Psoas muscle (tissue), 8 donors: ENCODE results near the gene ATAD3C. TPM values are rescaled to one million over a fixed set of nuclear protein-coding genes. Genes with fewer than 3 reads are reported as not detected.
"Not testable (repeated sequence)": the region's sequence is repeated elsewhere in the genome, so short reads cannot be mapped to it uniquely, and the experiment has no call there.

Experiments
- ATAC-seq, 4 donors: fragments of 200-7000 bp; cut with Tn5 transposase; one replicate each; pipeline ENCODE4 v1.9.1; 2020; ENCODE audit warnings: moderate library complexity in 3 of 4, mild to moderate bottlenecking in 2 of 4
- DNase-seq, 2 donors: peaks; one replicate each; pipeline ENCODE4 v3.0.0-alpha.2; 2020
- H3K27ac ChIP-seq: fragments of 200-600 bp; one replicate; pipeline ENCODE4 v1.8.0; 2022
- H3K27me3 ChIP-seq, 3 donors: fragments of 200-600 bp in 1 of 3; one replicate each; pipeline versions ENCODE4 v1.6.1 to v1.8.0; 2013 to 2022; ENCODE audit warnings: low read length in 2 of 3, mild to moderate bottlenecking in 2 of 3, moderate library complexity in 1 of 3; ENCODE audit not compliant: insufficient read depth in 3 of 3
- H3K36me3 ChIP-seq, 2 donors: fragments of 200-600 bp in 1 of 2; one replicate each; pipeline versions ENCODE4 v1.6.1 to v1.8.0; 2013 to 2022; ENCODE audit warnings: low read depth in 1 of 2, mild to moderate bottlenecking in 1 of 2, moderate library complexity in 1 of 2; ENCODE audit not compliant: insufficient read depth in 1 of 2
- H3K4me1 ChIP-seq: fragments of 200-600 bp; one replicate; pipeline ENCODE4 v1.8.0; 2022
- H3K4me3 ChIP-seq: fragments of 200-600 bp; one replicate; pipeline ENCODE4 v1.8.0; 2022; ENCODE audit warnings: mild to moderate bottlenecking
- H3K9me3 ChIP-seq: fragments of 200-600 bp; one replicate; pipeline ENCODE4 v1.8.0; 2022
- whole genome bisulfite sequencing, 3 donors: extraction: QIAGEN DNeasy Blood & Tissue Kit; methylation state at CpG; one replicate each; pipeline versions ENCODE4 v1.1.6 to v1.1.7; 2013; 5-methylcytosine and 5-hydroxymethylcytosine counted together
- intact Hi-C, 2 donors: fragments of 100-400 bp; cut with DNase I; formaldehyde crosslinking; loops; one replicate each; pipeline versions ENCODE4 v1.11.0 to v1.14.2; 2022
- polyA plus RNA-seq, 3 donors: library from polyadenylated mRNA; stranded (reverse); fragments of 200-250 nt; gene quantifications; one replicate each; pipeline ENCODE4 v1.2.3, GENCODE V29; 2013
- total RNA-seq, 4 donors: library from RNA; stranded (reverse); fragmentation: NEBNext Ultra II Directional in 2 of 4; extraction: Animal tissue kit (Norgen Biotek cat#: 25700) in 2 of 4; gene quantifications; one replicate each; pipeline versions ENCODE4 v1.2.1 to v1.2.4, GENCODE V29; 2021 to 2023
- TF ChIP-seq, protein P1 (sequence below): fragments of 200-600 bp; IDR thresholded peaks from one replicate; pipeline ENCODE4 v1.8.0; 2022; ENCODE audit warnings: antibody characterized with exemption
- donor health status: healthy with polysubstance abuse.
- donor health status: DM: no; HTN: no; CAD: no; lungs with moderate emphysema.
- donor health status: Bipolar disorder and iron deficiency.
- donor health status: healthy.
- donor health status: DM: yes; HTN: yes; CAD: no.
- donor health status: DM: no; HTN: no; CAD: no.
- donor health status: DM: no; HTN: no; CAD: no.
- donor health status: DM: yes; HTN: yes; CAD: no.

The ATAD3C gene
- total and polyA plus RNA-seq, 7 donors: 0.12 to 0.99 (median 0.55) TPM

DNA sequence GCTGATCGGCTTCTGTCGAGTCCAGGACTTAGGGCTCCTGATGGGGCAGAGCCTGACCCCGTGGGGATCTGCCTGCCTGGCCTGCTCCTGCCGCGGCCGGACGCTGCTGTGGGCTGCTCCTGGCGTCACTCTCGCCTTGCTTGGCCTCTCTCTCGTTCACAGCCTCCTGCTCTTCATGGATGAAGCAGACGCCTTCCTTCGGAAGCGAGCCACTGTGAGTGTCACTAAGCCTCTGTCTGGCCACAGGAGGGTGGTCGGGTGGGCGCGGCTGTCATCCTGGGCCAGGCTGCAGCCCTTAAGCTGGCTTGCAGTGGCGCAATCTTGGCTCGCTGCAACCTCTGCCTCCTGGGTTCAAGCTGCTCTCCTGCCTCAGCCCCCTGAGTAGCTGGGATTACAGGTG is 38.2 kb downstream of the ATAD3C start:
- no peaks in the 10 kb centered on the region for H3K9me3 ChIP-seq
- H3K27ac ChIP-seq: no peak overlapping the region
- WGBS, 3 donors: 92 to 95% (median 94%) methylated on average over 18 of the region's 18 CpGs
- H3K4me1 ChIP-seq: no peaks in the 10 kb centered on the region
- H3K4me3 ChIP-seq: no peak overlapping the region
- ATAC-seq (no peak), DNase-seq (no peak)
- intact Hi-C loops: no loop called here
- TF ChIP-seq, protein P1, sequence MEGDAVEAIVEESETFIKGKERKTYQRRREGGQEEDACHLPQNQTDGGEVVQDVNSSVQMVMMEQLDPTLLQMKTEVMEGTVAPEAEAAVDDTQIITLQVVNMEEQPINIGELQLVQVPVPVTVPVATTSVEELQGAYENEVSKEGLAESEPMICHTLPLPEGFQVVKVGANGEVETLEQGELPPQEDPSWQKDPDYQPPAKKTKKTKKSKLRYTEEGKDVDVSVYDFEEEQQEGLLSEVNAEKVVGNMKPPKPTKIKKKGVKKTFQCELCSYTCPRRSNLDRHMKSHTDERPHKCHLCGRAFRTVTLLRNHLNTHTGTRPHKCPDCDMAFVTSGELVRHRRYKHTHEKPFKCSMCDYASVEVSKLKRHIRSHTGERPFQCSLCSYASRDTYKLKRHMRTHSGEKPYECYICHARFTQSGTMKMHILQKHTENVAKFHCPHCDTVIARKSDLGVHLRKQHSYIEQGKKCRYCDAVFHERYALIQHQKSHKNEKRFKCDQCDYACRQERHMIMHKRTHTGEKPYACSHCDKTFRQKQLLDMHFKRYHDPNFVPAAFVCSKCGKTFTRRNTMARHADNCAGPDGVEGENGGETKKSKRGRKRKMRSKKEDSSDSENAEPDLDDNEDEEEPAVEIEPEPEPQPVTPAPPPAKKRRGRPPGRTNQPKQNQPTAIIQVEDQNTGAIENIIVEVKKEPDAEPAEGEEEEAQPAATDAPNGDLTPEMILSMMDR: no peak
- H3K36me3 ChIP-seq: peaks cover 9 to 84% of the 10 kb centered on the region in 2 donors
- H3K27me3 ChIP-seq: no peaks in the 10 kb centered on the region

DNA sequence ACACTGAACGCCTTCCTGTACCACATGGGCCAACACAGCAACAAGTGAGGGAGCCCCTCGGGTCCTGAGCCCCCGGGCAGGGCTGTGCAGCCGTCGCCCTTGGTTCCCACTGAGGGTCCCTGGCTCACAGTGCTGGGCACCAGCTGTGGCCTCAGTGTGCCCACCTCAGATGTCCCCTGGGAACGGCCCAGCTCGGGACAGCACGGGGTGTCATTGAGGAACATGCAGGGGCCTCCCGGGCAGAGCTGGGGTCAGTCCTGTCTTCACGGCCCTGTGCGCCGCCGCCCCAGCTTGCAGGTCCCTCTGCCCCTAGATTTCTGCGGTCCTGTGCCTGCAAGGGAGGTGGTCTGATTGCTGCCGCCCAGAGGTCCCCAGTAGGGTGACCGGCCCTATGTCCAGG is 39.7 kb downstream of the ATAD3C start:
- ATAC-seq (no peak), DNase-seq (no peak)
- H3K4me3 ChIP-seq: no peak overlapping the region
- no peaks in the 10 kb centered on the region for H3K4me1 ChIP-seq
- H3K9me3 ChIP-seq: peaks cover 5% of the 10 kb centered on the region
- no peaks in the 10 kb centered on the region for H3K27me3 ChIP-seq
- peaks cover 7 to 81% of the 10 kb centered on the region in 2 donors for H3K36me3 ChIP-seq
- intact Hi-C loops: no loop called here
- WGBS, 3 donors: 93 to 95% (median 94%) methylated on average over 14 to 16 of the region's 16 CpGs
- TF ChIP-seq, protein P1: no peak
- H3K27ac ChIP-seq: no peak overlapping the region

- 93 to 98% (median 96%) methylated on average over 19 of the region's 19 CpGs for WGBS, 3 donors
- intact Hi-C loops: no loop called here
- no peaks in the 10 kb centered on the region for H3K27me3 ChIP-seq
- H3K4me1 ChIP-seq: no peaks in the 10 kb centered on the region
- no peak for DNase-seq
- H3K9me3 ChIP-seq: peaks cover 5% of the 10 kb centered on the region
- H3K4me3 ChIP-seq: no peak overlapping the region
- no peak for ATAC-seq
- peaks cover 7 to 76% of the 10 kb centered on the region in 2 donors for H3K36me3 ChIP-seq
- H3K27ac ChIP-seq: no peak overlapping the region
- TF ChIP-seq, protein P1: no peak
Observed at GRCh38 chr1:1489861-1490260, 40.4 kb downstream of the ATAD3C start.

DNA sequence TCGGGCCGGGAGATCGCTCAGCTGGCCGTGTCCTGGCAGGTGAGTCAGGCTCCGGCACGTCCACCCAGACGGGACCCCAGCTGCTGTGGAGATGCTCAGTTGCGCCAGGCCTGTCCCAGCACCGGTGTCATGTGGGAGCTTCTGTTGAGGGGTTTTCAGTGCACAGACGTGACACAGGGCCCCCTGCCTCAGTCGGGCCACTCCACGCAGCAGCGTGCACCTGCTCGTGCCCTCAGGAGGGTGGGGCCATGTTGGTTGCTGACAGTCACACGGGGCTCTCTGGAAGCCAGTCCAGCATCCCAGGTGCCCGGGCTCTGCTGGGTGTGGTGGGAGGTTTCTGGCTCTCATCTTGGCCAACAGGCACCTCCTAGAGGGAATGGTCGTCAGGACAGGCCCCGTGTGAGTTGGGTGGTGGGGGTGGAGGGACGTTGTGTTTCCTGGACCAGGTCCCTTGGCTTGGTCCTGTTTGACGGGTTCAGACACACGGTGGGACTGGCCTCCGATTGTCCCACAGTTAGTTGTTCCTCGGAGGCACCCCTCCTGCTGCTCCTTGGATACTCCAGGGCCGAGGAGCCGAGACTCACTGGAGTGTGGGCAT is 41.2 kb downstream of the ATAD3C start:
- DNase-seq (no peak), ATAC-seq (no peak)
- Histone ChIP-seq H3K27ac (no peak overlapping the region), H3K4me3 (no peak overlapping the region), H3K27me3 (no peaks in the 10 kb centered on the region), H3K4me1 (no peaks in the 10 kb centered on the region), H3K36me3 (peaks cover 7 to 82% of the 10 kb centered on the region in 2 donors), H3K9me3 (peaks cover 5% of the 10 kb centered on the region)
- TF ChIP-seq, protein P1: no peak
- 94 to 97% (median 96%) methylated on average over 18 of the region's 25 CpGs for WGBS, 3 donors
- intact Hi-C loops: no loop called here

DNA sequence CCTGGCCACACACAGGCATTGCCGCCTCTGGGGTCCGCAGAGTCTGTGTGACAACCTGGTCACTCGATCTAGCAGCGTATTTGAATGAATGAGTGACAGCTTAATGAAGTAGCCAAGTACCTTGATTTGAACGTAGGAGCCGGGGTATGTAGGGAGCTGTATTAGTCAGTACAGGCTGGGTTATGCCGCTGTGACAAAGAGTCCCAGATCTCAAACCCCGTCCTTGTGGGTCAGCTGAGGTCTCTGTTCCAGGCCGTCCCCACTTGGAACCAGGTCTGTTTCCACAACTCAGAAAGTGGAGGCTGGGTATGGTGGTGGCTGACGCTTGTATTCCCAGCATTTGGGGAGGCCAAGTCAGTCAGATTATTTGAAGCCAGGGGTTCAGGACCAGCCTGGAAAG is 42.1 kb downstream of the ATAD3C start:
- TF ChIP-seq, protein P1: no peak
- intact Hi-C loops: no loop called here
- no peaks in the 10 kb centered on the region for H3K27me3 ChIP-seq
- H3K4me3 ChIP-seq: no peak overlapping the region
- no peak for DNase-seq
- peaks cover 5% of the 10 kb centered on the region for H3K9me3 ChIP-seq
- H3K36me3 ChIP-seq: peaks cover 7 to 82% of the 10 kb centered on the region in 2 donors
- WGBS, 3 donors: 97 to 99% (median 97%) methylated on average over 10 of the region's 10 CpGs
- H3K4me1 ChIP-seq: no peaks in the 10 kb centered on the region
- H3K27ac ChIP-seq: no peak overlapping the region
- ATAC-seq: no peak

- DNase-seq, ATAC-seq, H3K27me3 ChIP-seq, H3K9me3 ChIP-seq, H3K4me1 ChIP-seq, intact Hi-C loops, H3K4me3 ChIP-seq, H3K27ac ChIP-seq: not testable (repeated sequence)
- WGBS, 3 donors: 96 to 97% (median 96%) methylated on average over 21 to 22 of the region's 22 CpGs
- H3K36me3 ChIP-seq: peaks cover 3 to 58% of the 10 kb centered on the region in 2 donors
Observed at GRCh38 chr1:1494311-1494710, 44.8 kb downstream of the ATAD3C start.

- intact Hi-C loops: not testable (repeated sequence)
- H3K36me3 ChIP-seq: peaks cover 2 to 46% of the 10 kb centered on the region in 2 donors
Observed at GRCh38 chr1:1495461-1495975, 46.0 kb downstream of the ATAD3C start.

More at GRCh38 chr1:1495461-1495975, 46.0 kb downstream of the ATAD3C start:
- not testable (repeated sequence) for H3K9me3 ChIP-seq, H3K4me3 ChIP-seq, H3K27ac ChIP-seq, H3K27me3 ChIP-seq, DNase-seq, H3K4me1 ChIP-seq
- peak in 2 of 4 donors; percentile 24 to 43 for ATAC-seq
- WGBS, 3 donors: 89 to 91% (median 90%) methylated on average over 16 to 18 of the region's 18 CpGs
